NCI-H1092 treated with DMSO at 0.1 percent for 48 hours (cell line): ENCODE data around the gene ZNF267.
A peak's percentile ranks its signal among the peaks of the same experiment; 100 is the strongest.
"Not testable (repeated sequence)": the region's sequence is repeated elsewhere in the genome, so short reads cannot be mapped to it uniquely, and the experiment has no call there.

ENCODE experiments used
- DNase-seq: peaks from one replicate; lab custom pipeline; 2025; lab: John Stamatoyannopoulos, UW

ZNF267 gene

GRCh38 chr16:31873556-31874365 is at the start of gene ZNF267:
Gene ZNF267 (plus strand): TSS chr16:31873807. CDS start chr16:31873967, 160 bp downstream.
- peak; percentile 84 for DNase-seq

DNA sequence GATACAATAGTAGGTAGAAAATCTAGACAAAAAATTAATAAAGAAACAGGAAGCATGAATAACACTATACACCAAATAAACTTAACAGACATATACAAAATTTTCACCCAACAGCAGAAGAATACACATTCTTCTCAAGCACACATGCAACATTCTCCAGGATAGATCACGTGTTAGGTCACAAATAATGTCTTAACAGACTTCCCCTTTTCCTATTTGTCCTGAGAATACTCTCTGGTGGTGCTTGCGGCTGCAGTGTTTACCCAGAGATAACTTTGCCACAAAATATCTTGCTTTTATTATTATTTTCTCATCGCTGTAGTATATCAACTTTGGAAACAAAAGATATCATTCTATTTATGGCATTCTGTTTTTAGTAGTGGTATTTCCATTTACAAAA is 40.6 kb upstream of the ZNF267 start:
- DNase-seq: no peak

- not testable (repeated sequence) for DNase-seq
Measured at GRCh38 chr16:31836396-31836795, 37.2 kb upstream of the ZNF267 start.

- no peak for DNase-seq
Measured at GRCh38 chr16:31842864-31843263, 30.7 kb upstream of the ZNF267 start.

- DNase-seq: not testable (repeated sequence)
Measured at GRCh38 chr16:31848572-31848971, 25.0 kb upstream of the ZNF267 start.

GRCh38 chr16:31853291-31853690 is 20.3 kb upstream of the ZNF267 start:
- DNase-seq: no peak

- DNase-seq: no peak
Measured at GRCh38 chr16:31860508-31860907, 13.1 kb upstream of the ZNF267 start.

DNA sequence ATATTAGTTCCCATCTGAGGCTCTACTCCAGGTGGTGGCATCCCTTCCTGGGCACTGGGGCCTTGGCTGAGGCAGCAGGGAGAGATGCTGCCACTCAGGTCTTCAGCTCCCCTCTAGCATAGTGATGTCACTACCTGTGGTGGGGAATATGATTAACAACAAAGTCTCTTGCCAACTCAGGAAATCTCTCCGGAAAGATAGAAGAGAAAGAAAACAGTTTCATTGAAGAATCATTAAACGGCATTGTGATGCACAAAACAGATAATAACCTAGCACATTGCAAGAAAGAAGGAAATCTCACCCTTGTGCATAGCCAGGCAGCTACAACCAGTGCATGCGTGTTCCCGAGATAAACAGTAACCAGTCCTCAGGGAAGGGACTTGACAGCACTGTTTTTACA is 12.2 kb upstream of the ZNF267 start:
- DNase-seq: no peak

DNA sequence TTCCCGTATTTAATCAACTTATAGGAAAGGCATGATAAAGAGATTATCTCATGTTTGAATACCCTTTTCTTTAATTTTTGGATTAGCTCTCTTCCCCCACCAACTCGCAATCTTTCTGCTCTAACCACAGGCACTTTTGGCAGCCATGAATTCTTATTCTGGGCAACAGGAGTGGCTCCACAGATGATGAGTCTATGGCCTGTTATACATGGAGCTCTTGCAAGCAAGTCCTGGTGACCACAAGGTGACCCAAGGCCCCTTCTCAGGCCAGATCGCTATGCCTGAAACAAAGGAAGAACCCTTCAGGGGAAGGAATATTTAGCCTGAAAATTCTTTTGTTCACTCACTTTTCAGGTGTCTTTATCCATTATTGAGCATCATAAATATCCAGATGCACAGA is 10.8 kb upstream of the ZNF267 start:
- DNase-seq: no peak

- DNase-seq: no peak
Measured at GRCh38 chr16:31868164-31868563, 5.4 kb upstream of the ZNF267 start.

GRCh38 chr16:31868691-31869167 is 4.9 kb upstream of the ZNF267 start:
- peak; percentile 53 for DNase-seq

DNA sequence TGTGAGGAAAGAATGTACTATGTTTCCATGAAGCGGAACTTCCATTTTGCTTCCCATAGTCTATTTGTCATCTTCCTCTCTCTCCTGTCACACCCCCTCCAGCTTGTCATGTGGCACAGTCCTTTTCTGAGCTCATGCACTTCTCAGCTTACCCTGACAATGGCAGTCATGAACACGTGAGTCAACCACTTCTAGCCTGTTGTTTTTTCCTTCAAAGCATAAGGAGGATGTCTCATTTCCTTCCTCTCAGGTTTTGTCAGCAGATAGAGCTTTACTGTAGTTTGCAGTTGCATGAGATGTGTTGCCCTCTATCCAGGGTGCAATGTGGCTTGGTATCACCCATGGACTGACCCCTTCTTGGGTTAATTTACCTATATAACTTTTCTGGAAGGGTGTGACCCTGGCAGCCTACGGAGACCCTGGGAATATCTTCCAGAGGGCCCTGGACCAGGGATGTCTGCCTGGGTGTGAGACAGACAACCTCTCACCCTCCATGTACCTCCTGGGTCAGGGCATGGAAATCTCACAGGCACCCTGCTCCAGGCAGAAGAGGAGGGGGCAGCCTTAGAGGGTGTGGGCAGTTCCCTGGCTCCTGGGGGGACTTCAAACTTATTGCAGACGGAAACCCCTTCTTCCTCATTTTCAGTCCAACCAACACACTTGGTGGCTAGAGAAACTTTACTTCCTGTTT is 4.0 kb upstream of the ZNF267 start:
- DNase-seq: no peak

DNA sequence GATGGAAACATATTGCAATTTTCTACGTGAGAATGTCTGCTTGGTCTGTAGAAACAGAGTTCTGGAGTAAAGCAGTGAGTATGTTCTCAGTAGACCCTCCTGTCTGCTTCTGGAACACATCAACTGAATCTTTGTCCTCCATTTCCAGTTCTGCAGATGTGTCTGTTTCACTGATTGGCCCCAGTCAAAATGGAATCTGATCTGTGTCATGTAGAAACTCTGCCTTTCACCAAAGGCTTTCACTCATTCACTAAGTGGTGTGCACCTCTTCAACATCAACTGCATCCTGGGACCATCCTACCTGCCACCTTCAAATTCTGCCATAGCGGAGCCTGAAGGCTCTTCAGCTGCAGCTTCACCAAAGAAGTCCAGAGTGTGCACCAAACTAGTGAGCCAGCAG is 2.8 kb upstream of the ZNF267 start:
- DNase-seq: no peak

DNA sequence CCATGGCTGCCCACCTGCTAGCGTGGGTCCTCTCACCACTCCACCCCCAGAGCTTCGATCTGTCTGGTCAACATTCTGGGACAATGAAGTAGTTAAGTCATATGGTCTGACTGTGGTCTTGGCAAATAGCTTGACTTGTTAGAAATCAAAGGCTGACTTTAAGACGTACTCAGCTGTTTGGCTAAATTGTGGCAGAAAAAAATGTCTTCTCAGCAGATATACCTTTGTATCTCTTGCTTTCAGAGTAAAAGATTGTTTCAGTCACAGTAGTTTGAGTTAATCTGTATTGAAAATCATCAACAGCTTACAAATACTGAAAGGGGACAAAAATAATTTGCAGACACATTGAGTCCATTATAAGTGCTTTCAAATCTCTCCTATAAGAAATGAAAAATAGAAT is 2.1 kb upstream of the ZNF267 start:
- no peak for DNase-seq

DNA sequence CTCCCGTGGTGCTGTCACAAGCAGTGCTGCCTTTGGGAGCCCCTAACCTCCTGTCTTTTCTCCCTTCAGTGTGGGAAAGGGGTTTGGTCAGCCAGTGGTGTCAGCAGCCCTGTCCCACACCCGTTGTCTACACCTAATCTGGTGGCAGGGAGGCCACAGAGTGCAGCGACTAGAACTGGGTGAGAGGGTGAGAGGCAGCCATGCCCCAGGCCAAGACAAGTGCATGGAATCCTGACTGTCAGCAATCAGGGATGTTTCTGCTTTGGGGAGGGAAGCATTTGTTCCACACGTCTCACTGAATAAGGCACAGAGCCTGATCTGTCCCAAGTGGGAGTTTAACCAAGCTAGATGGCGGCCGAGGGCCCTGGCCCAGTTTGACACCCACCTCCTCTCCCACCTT is 1.4 kb upstream of the ZNF267 start:
- DNase-seq: no peak

- DNase-seq: peak; percentile 42
Measured at GRCh38 chr16:31874366-31875111, 932 bp downstream of the ZNF267 start.

DNA sequence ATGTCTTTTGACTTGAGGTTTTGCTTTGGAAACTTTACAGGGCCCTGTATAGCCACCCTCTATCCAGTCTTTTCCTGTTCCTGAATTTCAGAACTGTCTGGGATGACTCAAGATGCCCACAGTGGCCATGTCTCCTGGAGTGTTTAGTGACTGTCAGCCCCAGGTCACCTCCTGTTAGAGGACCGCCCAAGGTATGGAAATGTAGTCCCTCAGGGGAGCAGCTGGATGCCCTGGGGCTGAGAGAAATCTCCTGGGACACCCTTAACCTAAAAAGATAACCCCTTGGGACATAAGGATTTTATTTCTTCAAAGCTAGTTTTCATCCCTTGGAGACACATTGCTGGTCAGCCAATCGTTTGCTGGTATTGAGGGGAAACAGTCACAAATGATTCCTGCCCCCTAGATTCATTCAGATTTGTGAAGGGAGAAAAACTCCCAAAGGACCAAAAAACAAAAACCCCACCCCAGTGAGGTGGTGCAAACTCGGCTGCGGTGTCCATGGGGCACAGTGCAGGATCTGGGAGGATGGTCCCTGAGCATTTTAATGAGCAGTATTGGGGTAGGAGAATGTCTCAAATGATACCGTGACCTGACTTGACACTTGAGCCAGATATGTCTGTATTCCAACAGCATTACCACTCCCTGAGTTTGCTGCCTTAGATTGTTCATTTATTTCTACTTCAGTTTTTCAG is 1.7 kb downstream of the ZNF267 start:
- DNase-seq: no peak

GRCh38 chr16:31875928-31876547 is 2.4 kb downstream of the ZNF267 start:
- DNase-seq: no peak

GRCh38 chr16:31876951-31877828 is 3.6 kb downstream of the ZNF267 start:
- no peak for DNase-seq

GRCh38 chr16:31877876-31878642 is 4.5 kb downstream of the ZNF267 start:
- no peak for DNase-seq
